Measurements from ENCODE around the gene KCNK3. TPM values are rescaled to one million over a fixed set of nuclear protein-coding genes. Genes with fewer than 3 reads are reported as not detected.
"Not testable (repeated sequence)": the region's sequence is repeated elsewhere in the genome, so short reads cannot be mapped to it uniquely, and the experiment has no call there.

Gene KCNK3
- total RNA-seq, 4 donors from 2014 or later, result 0.76 to 1.6 (median 0.94) TPM

GRCh38 chr2:26653207-26654060, 39.1 kb upstream of the KCNK3 start:
- no peaks in the 10 kb centered on the region for H3K9me3 ChIP-seq
- no peaks in the 10 kb centered on the region for H3K4me1 ChIP-seq
- H3K27ac ChIP-seq, result peak overlapping the region; percentile 13 to 63 (median 39)
- peak in 1 of 3 donors; percentile 30 for DNase-seq
- no peaks in the 10 kb centered on the region for H3K27me3 ChIP-seq
- no peak overlapping the region for H3K4me3 ChIP-seq
- no peaks in the 10 kb centered on the region for H3K36me3 ChIP-seq
- no peak for TF ChIP-seq CTCF (IDR thresholded peaks at IDR 0.05)
- no peak for TF ChIP-seq POLR2A (IDR thresholded peaks at IDR 0.05)

- no peaks in the 10 kb centered on the region for H3K4me1 ChIP-seq
- no peaks in the 10 kb centered on the region for H3K27me3 ChIP-seq
- H3K36me3 ChIP-seq, result no peaks in the 10 kb centered on the region
- no peak overlapping the region for H3K27ac ChIP-seq
- H3K9me3 ChIP-seq, result no peaks in the 10 kb centered on the region
- no peak for TF ChIP-seq POLR2A (IDR thresholded peaks at IDR 0.05)
- TF ChIP-seq CTCF (IDR thresholded peaks at IDR 0.05), result no peak
- H3K4me3 ChIP-seq, result no peak overlapping the region
- peak in 1 of 3 donors; percentile 24 for DNase-seq
These were observed 38.5 kb upstream of the KCNK3 start for GRCh38 chr2:26654061-26654340.

- not testable (repeated sequence) for H3K36me3 ChIP-seq, H3K9me3 ChIP-seq, DNase-seq, H3K27me3 ChIP-seq, H3K4me1 ChIP-seq, H3K27ac ChIP-seq, H3K4me3 ChIP-seq
These were observed 37.4 kb upstream of the KCNK3 start for GRCh38 chr2:26655120-26655519.

GRCh38 chr2:26655611-26656195, 36.8 kb upstream of the KCNK3 start:
- no peaks in the 10 kb centered on the region for H3K27me3 ChIP-seq
- no peak overlapping the region for H3K27ac ChIP-seq
- no peaks in the 10 kb centered on the region for H3K4me1 ChIP-seq
- DNase-seq, result no peak
- H3K36me3 ChIP-seq, result no peaks in the 10 kb centered on the region
- H3K9me3 ChIP-seq, result no peaks in the 10 kb centered on the region
- TF ChIP-seq POLR2A (IDR thresholded peaks at IDR 0.05), result no peak
- TF ChIP-seq CTCF (IDR thresholded peaks at IDR 0.05), result no peak
- no peak overlapping the region for H3K4me3 ChIP-seq

- DNase-seq, result no peak
- no peak for TF ChIP-seq POLR2A (IDR thresholded peaks at IDR 0.05)
- TF ChIP-seq CTCF (IDR thresholded peaks at IDR 0.05), result no peak
- H3K27me3 ChIP-seq, result no peaks in the 10 kb centered on the region
- no peak overlapping the region for H3K27ac ChIP-seq
- no peaks in the 10 kb centered on the region for H3K36me3 ChIP-seq
- H3K4me3 ChIP-seq, result no peak overlapping the region
- no peaks in the 10 kb centered on the region for H3K4me1 ChIP-seq
- H3K9me3 ChIP-seq, result no peaks in the 10 kb centered on the region
These were observed 35.3 kb upstream of the KCNK3 start for GRCh38 chr2:26657265-26657664.

GRCh38 chr2:26658691-26659346, 33.7 kb upstream of the KCNK3 start:
- Histone ChIP-seq H3K4me1 (no peaks in the 10 kb centered on the region), H3K27ac (no peak overlapping the region), H3K27me3 (no peaks in the 10 kb centered on the region), H3K4me3 (no peak overlapping the region), H3K9me3 (no peaks in the 10 kb centered on the region), H3K36me3 (no peaks in the 10 kb centered on the region)
- no peak for DNase-seq
- TF ChIP-seq POLR2A (IDR thresholded peaks at IDR 0.05) (no peak), CTCF (IDR thresholded peaks at IDR 0.05) (no peak)
